Brain microvascular endothelial cell (primary cell): ENCODE results near the gene MYO7A.

Experiments
- DNase-seq: peaks from one replicate; pipeline ENCODE4 v3.0.0-alpha.2; 2020
- H3K27ac ChIP-seq: fragments of 250-450 bp; sonication (Bioruptor Pico); 2 replicates; pipeline ENCODE4 v1.5.1; 2020; ENCODE audit warnings: mild to moderate bottlenecking, moderate library complexity
- H3K27me3 ChIP-seq: fragments of 250-450 bp; sonication (Bioruptor Pico); replicated peaks from 2 replicates; pipeline ENCODE4 v1.5.1; 2020; ENCODE audit warnings: mild to moderate bottlenecking
- H3K36me3 ChIP-seq: fragments of 250-450 bp; sonication (Bioruptor Pico); replicated peaks from 2 replicates; pipeline ENCODE4 v1.5.1; 2020; ENCODE audit warnings: mild to moderate bottlenecking
- H3K4me3 ChIP-seq: 2 replicates; pipeline ENCODE4 v1.5.1; 2011; ENCODE audit warnings: low read depth, mild to moderate bottlenecking, control low read depth, low read length, moderate library complexity
- in situ Hi-C: cut with HindIII; loops from 2 replicates; pipeline ENCODE4 v1.10.0; 2017; ENCODE audit warnings: low sequenced_read_pairs, low pct_ligation_motif_present
- TF ChIP-seq, protein P1 (sequence below): IDR thresholded peaks from 2 replicates; pipeline ENCODE4 v1.5.1; 2011; ENCODE audit warnings: low read depth, mild to moderate bottlenecking, moderate library complexity, low read length, control low read depth, inconsistent platforms; ENCODE audit errors: missing control alignments

Gene MYO7A

DNA sequence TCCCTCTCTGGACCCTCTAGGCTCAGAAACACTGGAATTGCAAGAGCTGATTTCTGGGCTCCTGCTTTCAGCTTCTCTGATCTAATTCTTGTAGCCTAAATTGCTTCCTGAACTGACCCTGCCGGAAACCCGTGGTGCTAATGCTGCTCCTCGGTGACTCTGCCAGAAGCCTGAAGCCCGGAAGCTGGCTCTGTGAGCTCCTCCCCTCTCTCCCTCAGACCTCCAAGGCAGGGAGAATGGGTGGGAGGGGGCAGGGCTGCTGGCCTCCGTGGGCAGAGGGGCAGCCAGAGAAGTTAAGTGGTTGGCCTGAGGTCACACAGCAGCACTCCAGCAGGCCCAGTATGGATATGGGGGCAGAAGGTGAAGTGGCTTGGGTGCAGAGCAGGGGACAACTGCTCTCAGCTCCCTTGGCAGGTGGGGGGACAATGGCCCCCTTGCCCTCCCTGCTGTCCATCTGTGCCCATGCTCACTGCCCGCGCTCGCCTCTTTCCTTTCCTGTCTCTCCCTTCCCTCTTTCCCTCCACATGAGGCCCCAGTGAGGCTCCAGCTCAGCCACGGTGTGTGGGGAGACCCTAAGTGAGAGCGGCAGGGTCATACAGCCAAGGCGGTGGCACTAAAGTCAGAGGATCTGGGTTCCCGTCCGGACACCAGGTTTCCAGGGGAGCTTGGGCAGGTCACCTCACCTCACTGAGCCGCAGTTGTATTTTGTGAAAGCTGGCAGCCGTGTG, 45.0 kb upstream of the MYO7A start:
- peak; percentile 44 for DNase-seq

DNA sequence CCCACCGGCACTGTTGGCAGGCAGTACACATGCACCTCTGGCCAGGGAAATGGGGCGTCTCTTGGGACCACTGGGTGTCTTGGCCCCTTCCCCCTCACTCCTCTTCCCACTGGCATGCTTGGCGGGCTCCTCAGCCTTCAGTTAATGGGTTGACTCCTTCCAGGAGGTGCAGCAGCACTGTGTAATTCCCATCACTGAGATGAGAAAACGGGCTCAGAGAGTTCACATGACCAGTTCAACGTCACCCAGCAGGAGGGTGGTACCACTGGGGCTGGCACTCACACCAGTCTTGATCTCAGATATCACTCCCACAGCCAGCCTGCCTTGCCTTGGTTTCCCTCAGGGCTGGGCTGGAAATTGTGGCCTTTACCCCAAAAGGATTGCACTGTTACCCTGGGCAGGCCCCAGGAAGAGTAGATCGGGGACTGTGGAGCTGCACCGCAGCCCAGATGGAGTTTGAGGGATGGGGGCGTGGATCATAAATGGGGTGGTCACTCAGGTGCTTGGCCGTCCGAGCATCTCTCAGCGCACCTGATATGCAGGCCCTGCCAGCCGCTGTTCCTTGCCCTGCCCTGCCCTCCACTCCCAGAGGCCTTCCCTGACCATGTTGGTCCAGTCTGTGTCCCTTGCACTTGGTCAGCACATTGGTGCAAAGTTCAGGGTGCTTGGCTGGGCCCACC, 44.3 kb upstream of the MYO7A start:
- H3K4me3 ChIP-seq, result no peak overlapping the region
- no peak for DNase-seq
- H3K27ac ChIP-seq, result no peak overlapping the region
- TF ChIP-seq, protein P1, sequence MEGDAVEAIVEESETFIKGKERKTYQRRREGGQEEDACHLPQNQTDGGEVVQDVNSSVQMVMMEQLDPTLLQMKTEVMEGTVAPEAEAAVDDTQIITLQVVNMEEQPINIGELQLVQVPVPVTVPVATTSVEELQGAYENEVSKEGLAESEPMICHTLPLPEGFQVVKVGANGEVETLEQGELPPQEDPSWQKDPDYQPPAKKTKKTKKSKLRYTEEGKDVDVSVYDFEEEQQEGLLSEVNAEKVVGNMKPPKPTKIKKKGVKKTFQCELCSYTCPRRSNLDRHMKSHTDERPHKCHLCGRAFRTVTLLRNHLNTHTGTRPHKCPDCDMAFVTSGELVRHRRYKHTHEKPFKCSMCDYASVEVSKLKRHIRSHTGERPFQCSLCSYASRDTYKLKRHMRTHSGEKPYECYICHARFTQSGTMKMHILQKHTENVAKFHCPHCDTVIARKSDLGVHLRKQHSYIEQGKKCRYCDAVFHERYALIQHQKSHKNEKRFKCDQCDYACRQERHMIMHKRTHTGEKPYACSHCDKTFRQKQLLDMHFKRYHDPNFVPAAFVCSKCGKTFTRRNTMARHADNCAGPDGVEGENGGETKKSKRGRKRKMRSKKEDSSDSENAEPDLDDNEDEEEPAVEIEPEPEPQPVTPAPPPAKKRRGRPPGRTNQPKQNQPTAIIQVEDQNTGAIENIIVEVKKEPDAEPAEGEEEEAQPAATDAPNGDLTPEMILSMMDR, result no peak
- in situ Hi-C loops, result no loop called here
- peaks cover 3% of the 10 kb centered on the region for H3K36me3 ChIP-seq
- no peaks in the 10 kb centered on the region for H3K27me3 ChIP-seq

More for the DNA sequence above, 45.0 kb upstream of the MYO7A start:
- Histone ChIP-seq H3K27me3 (no peaks in the 10 kb centered on the region), H3K4me3 (no peak overlapping the region), H3K27ac (peak overlapping the region; percentile 19), H3K36me3 (peaks cover 3% of the 10 kb centered on the region)
- TF ChIP-seq, protein P1, result no peak
- in situ Hi-C loops, result no loop called here

DNA sequence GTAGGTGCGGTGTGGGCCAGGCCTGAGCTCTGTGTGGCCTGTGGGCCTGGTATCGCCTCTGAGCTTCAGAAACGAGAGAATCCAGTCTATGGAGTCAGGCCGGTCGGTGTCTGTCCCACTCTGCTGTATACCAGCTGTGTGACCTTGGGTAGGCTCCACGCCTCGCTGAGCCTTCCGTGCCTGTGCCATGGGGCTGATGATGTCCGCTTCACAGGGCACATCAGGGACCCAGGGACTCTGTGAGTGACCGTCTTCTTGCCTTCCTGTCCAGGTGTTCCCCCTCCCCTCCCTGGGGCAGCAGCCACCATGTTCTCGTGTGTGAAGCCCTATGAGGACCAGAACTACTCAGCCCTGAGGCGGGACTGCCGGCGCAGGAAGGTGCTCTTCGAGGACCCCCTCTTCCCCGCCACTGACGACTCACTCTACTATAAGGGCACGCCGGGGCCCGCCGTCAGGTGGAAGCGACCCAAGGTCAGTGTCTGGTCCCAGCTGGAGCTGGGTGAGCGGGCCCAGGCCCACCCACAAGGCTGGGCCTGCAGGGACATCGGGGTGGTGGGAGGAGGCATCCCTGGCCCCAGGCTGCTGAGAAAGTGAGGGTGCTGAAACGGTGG, 43.4 kb upstream of the MYO7A start:
- no peak for DNase-seq
- in situ Hi-C loops, result no loop called here
- TF ChIP-seq, protein P1, result no peak
- H3K27me3 ChIP-seq, result no peaks in the 10 kb centered on the region
- peaks cover 3% of the 10 kb centered on the region for H3K36me3 ChIP-seq
- H3K4me3 ChIP-seq, result no peak overlapping the region
- no peak overlapping the region for H3K27ac ChIP-seq

DNA sequence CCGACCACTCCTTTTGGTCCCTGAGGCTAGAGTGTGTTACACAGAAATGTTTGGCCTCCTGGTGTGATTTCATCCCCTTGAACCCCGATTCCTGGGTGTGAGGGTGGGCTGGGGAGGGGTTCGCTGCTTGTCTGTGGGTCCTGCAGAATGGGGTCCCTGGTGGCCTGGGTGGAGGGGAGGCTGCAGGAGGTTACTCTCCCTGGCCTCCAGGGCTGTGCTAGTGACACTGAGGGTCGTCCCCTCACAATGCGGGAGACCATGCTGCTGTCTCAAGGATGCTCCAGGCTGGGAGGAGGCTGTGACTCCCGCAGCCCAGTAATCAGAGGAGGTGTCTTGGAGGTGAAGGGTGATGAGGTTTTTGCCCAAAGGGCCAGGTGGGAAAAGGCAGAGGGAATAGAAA, 42.4 kb upstream of the MYO7A start:
- no peaks in the 10 kb centered on the region for H3K27me3 ChIP-seq
- H3K4me3 ChIP-seq, result no peak overlapping the region
- H3K36me3 ChIP-seq, result peaks cover 3% of the 10 kb centered on the region
- no peak for DNase-seq
- TF ChIP-seq, protein P1, result no peak
- in situ Hi-C loops, result no loop called here
- no peak overlapping the region for H3K27ac ChIP-seq

DNA sequence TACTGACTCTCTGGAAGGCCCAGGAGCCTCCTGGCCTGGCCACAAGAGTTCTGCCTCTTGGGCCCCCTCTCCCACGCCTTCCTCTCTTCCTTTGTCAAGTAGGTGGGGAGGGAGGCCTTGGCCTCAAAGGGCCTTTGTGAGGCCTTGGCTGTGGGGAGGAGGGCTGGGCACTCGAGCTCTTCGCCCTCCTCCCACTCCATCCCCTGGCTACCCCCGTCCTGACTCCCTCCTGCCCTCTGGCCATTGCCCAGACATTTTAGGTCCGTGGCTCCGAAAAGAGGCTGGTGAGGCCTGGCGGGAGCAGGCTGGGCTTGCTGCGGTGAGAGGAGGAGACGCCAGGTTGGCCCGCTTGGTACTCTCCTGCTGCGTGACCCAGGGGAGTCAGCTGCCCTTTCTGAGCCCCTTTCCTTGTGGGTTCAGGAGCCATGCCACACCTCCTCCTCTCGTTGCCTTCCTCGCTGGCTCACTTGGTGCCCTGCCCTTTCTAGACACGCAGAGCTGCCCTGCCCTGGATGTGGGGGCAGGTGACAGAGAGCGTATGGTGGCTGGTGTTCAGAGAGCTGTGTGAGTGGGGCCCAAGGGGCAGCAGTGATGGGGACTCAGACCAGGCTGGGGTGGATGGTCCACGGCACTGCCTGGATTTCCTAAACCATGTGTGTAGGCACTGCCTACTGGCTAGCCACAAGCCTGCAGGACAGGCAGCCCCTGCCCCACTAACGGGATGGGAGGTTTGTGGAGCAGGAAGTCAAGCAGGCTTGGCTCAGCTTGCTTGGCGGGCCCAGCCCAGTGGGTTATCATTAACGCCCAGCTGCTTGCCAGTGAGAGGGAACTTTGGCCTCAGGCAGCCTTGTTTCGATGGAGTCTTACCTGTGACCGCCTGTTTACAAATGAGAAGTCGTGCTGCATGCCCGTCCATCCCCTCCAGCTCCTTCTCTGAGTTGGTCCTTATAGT, 41.2 kb upstream of the MYO7A start:
- TF ChIP-seq, protein P1, result no peak
- no peaks in the 10 kb centered on the region for H3K27me3 ChIP-seq
- in situ Hi-C loops, result no loop called here
- no peak overlapping the region for H3K27ac ChIP-seq
- DNase-seq, result no peak
- H3K36me3 ChIP-seq, result peaks cover 3% of the 10 kb centered on the region
- H3K4me3 ChIP-seq, result no peak overlapping the region
